Stimulated activated CD4-positive, alpha-beta T cell treated with anti-CD3 and anti-CD28 coated beads, Interleukin-1b, Interleukin-23, amount 100 ng/mL, for 48 hours (primary cell): ENCODE data around the gene MYO1C.
"Not testable (repeated sequence)": the region's sequence is repeated elsewhere in the genome, so short reads cannot be mapped to it uniquely, and the experiment has no call there.

ENCODE experiments used
- DNase-seq: peaks from one replicate; pipeline ENCODE4 v3.0.0-alpha.2; 2020

Gene MYO1C

GRCh38 chr17:1461198-1461944, 31.1 kb downstream of the MYO1C start:
- DNase-seq, result no peak

DNA sequence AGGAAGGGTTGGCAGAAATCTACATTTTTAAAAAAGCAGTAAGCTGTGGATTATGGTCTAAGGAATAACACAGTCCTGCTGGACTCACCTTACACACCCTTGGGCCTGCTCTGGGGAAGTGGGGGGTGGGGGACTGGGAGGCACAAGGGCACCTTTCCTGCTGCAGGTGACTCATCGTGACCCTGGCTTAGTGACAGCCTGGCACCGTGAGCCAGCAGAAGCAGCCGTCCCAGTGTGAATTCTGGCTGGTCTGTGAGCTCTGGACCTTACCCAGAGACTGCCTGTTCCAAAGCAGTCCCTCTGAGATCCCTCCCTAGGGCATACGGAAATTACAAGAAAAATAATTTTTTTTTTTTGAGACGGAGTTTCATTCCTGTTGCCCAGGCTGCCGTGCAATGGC, 32.3 kb downstream of the MYO1C start:
- DNase-seq, result no peak

DNA sequence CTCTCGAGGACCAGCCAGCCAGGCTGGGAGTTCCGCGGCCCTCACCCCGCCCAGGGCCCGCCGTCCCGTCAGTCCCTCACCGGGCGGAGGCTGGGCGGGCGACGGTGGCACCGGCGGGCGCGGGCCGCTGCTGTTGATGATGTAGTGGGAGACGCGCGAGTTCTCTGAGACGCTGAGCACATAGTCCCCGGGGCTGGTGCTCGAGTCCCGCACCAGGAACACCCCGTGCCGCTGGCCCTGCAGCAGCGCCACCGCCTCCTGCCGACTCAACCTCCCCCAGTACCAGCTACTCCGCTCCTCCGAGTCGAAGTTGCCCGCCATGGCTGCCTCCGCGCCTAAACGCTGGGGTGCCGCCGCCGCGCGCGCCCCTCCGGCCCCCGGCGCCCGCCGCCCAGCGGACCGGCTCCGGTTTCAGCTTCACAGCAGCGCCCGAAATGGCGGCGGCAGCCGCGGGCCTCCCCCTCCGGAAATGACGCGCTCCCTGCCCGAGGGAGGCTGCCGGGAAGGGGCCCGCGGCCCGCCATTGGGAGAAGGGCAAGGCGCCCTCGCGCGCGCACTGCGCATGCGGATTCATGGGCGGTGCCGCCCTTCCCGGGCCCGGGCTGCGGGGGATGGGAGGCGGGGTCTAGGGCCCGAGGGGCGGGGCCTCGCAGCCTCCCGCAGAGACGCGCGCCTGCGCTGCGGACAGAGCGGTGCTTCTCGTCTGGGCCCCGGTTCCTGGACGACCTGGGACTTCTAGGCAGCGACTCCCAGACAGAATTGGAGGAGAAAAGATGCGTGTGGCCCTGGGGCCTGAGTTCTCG, 36.5 kb downstream of the MYO1C start, which contains the start of gene CRK:
TSS of gene CRK (minus strand) at position 436 of the 803 bp plus-strand sequence. CDS start at position 321, 115 bp downstream.
- peak; percentile 98 for DNase-seq

- peak; percentile 32 for DNase-seq
Measured at GRCh38 chr17:1455291-1455796, 37.1 kb downstream of the MYO1C start.

DNA sequence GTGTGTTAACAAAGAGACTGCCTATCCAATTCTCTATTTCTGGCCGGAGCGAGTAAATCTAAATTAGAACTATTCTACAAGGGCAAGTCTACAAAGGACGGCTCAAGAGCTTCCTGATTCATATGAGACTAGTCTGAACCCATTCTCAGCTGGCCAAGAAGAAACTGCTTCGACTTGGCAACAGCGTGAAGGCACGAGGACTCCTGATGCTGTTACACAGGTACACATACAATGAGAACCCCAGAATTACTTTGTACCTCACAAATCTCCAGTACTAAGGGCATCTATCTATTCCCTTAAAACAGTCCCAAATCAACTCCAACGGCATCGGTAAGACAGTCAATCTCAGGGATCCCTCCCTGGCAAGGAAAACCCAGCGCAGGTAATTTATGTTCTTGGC, 37.9 kb downstream of the MYO1C start:
- no peak for DNase-seq

DNA sequence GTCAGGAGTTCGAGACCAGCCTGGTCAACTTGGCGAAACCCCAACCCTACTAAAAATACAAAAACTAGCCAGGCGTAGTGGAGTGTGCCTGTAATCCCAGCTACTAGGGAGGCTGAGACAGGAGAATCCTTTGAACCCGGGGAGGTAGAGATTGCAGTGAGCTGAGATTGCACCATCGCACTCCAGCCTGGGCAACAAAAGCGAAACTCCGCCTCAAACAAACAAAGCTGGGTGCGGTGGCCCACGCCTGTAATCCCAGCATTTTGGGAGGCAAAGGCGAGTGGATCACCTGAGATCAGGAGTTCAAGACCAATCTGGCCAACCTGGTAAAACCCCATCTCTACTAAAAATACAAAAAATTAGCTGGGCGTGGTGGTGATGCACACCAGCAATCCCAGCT, 38.8 kb downstream of the MYO1C start:
- not testable (repeated sequence) for DNase-seq

GRCh38 chr17:1452836-1453235, 39.6 kb downstream of the MYO1C start:
- DNase-seq, result no peak

- not testable (repeated sequence) for DNase-seq
Measured at GRCh38 chr17:1450261-1450660, 42.2 kb downstream of the MYO1C start.

GRCh38 chr17:1449412-1449967, 43.0 kb downstream of the MYO1C start:
- DNase-seq, result no peak

- DNase-seq, result no peak
Measured at GRCh38 chr17:1447052-1447451, 45.4 kb downstream of the MYO1C start.

DNA sequence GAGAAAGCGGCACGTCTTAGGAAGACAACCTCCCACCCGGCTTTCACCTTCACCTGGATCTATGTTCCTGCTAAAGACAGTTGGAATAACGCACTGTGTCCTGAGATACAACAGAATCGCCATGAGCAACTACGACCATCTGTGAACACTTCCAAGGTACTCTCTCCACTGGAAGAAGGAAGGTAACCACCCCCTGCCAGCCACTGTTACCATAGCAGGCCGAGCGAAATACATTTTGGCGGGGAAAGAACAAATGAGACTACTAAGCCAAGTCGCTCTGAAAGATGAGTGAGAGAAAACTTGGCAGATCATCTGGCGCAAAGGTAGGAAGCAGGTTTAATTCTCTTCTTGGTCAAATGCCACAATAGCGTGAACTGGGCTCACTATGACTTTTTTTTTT, 46.3 kb downstream of the MYO1C start:
- DNase-seq, result no peak

- DNase-seq, result not testable (repeated sequence)
Measured at GRCh38 chr17:1445695-1446094, 46.8 kb downstream of the MYO1C start.

GRCh38 chr17:1442721-1443120, 49.8 kb downstream of the MYO1C start:
- DNase-seq, result not testable (repeated sequence)

- DNase-seq, result no peak
Measured at GRCh38 chr17:1442187-1442586, 50.3 kb downstream of the MYO1C start.

DNA sequence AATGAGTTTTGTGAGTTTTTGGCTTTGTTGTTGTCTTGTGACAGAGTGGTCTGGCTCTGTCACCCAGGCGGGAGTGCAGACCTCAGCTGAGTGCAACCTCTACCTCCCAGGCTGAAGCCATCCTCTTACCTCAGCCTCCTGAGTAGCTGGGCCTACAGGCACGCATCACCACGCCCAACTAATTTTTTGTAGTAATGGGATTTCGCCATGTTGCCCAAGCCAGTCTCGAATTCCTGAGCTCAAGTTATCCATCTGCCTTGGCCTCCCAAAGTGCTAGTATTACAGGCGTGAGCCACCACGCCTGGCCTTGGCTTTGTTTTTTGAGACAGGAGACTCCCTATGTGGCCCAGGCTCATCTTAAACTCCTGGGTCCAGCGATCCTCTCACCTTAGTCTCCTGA, 51.6 kb downstream of the MYO1C start:
- no peak for DNase-seq

- no peak for DNase-seq
Measured at GRCh38 chr17:1438593-1439083, 53.8 kb downstream of the MYO1C start.

- no peak for DNase-seq
Measured at GRCh38 chr17:1435326-1435725, 57.2 kb downstream of the MYO1C start.

DNA sequence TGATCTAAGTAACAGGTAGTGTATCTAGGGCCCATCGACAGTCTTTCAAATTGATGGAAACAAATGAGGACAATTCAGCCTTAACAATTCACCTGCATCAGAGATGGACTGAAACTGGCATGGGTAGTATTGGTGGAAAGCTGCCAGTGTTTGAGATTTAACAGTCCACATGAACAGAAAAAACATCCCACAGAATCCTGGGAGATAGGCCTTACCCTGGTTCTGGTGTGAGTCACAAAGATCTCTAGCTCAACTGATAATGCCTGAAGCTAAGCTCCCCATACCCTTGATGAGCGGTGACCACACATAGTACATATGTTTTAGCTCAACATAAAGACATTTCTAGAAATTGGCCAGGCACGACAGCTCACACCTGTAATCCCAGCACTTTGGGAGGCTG, 58.3 kb downstream of the MYO1C start:
- no peak for DNase-seq

DNA sequence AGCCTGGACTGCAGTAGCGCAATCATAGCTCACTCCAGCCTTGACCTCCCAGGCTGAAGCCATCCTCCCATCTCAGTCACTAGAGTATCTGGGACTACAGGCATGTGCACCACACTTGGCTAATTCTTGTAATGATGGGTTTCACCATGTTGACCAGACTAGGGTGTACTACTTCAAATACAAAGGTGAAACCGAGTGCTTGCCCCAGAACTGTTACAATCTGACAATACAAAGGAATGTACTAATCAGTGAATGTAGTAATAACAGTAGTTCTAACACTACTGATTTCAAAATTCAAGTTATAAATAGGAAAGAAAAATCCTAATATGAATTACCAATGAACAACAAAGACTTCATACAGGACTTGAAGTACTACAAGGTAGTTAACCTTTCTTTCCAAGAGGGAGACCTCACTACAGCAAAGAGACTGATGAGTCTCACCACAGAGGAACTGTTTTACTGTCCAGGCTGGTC, 60.8 kb downstream of the MYO1C start:
- no peak for DNase-seq

- no peak for DNase-seq
Measured at GRCh38 chr17:1423456-1424135, 68.9 kb downstream of the MYO1C start.

- DNase-seq, result no peak
Measured at GRCh38 chr17:1422885-1423284, 69.6 kb downstream of the MYO1C start.

DNA sequence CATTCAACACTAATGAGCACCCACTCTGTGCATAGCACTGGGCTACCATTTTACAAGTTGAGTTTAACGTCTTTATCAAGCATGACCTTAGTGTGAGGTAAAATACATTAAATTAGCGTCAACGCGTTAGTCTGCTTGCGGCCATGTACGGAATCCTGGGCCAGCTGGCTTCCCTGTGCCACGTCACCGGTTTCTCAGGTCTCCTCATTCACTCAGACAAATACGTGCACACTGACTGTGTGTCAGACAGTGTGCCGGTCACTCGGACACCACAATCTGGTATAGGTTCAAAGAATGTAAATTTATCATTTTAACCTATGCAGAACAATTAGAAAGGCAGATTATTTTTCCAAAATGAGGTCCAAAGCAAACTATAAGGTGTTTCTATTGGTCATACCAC, 71.0 kb downstream of the MYO1C start:
- no peak for DNase-seq

- no peak for DNase-seq
Measured at GRCh38 chr17:1420981-1421380, 71.5 kb downstream of the MYO1C start.
